ENCODE data around the gene ADGRA1.
"Not testable (repeated sequence)": the region's sequence is repeated elsewhere in the genome, so short reads cannot be mapped to it uniquely, and the experiment has no call there.

Gene ADGRA1

GRCh38 chr10:133135116-133135465, 47.4 kb downstream of the ADGRA1 start:
- Histone ChIP-seq H3K14ac (ENCODE audit: low read length) (no peak overlapping the region), H4K12ac (ENCODE audit: low read depth, low read length) (no peak overlapping the region), H3K4me2 (ENCODE audit: low read length) (no peak overlapping the region), H3K18ac (ENCODE audit: low read length) (no peak overlapping the region), H3K27me3 (ENCODE audit: insufficient read depth, low read length) (no peaks in the 10 kb centered on the region), H2BK12ac (ENCODE audit: low read length) (no peak overlapping the region), H2AK5ac (ENCODE audit: low read length) (no peak overlapping the region), H3K4me3 (ENCODE audit: low read depth, low read length) (no peak overlapping the region), H3K27ac (ENCODE audit: low read depth, low read length) (no peak overlapping the region), H3K4ac (ENCODE audit: low read depth, low read length) (no peak overlapping the region), H2AFZ (ENCODE audit: insufficient read depth, low read length, poor library complexity) (no peak overlapping the region), H3K23ac (ENCODE audit: low read length) (no peak overlapping the region), H3K4me1 (ENCODE audit: control insufficient read depth in 1 of 2, insufficient read depth in 2 of 2, low read length in 2 of 2) (no peaks in the 10 kb centered on the region), H3K79me1 (ENCODE audit: low read length) (no peaks in the 10 kb centered on the region), H2BK120ac (ENCODE audit: insufficient read depth, low read length, poor library complexity) (no peak overlapping the region), H3K36me3 (ENCODE audit: control insufficient read depth in 1 of 2, insufficient read depth in 2 of 2, low read length in 2 of 2) (no peaks in the 10 kb centered on the region), H4K91ac (ENCODE audit: low read depth, low read length) (no peak overlapping the region), H2BK5ac (ENCODE audit: low read depth, low read length, poor library complexity) (no peak overlapping the region), H3K79me2 (ENCODE audit: control insufficient read depth, insufficient read depth, low read length, poor library complexity) (no peaks in the 10 kb centered on the region), H4K8ac (ENCODE audit: low read depth, low read length) (no peak overlapping the region), H3K9ac (ENCODE audit: low read length) (no peak overlapping the region), H3K9me3 (ENCODE audit: insufficient read depth, low read depth, low read length) (peaks cover 2% of the 10 kb centered on the region)
- WGBS (ENCODE audit: extremely low coverage, insufficient coverage, insufficient read length) = no CpG with 5 or more reads among the region's 8 CpGs
- no peak for DNase-seq

- not testable (repeated sequence) for H2AFZ ChIP-seq (ENCODE audit: insufficient read depth, low read length, poor library complexity)
Measured at GRCh38 chr10:133137486-133138145, 49.9 kb downstream of the ADGRA1 start.

DNA sequence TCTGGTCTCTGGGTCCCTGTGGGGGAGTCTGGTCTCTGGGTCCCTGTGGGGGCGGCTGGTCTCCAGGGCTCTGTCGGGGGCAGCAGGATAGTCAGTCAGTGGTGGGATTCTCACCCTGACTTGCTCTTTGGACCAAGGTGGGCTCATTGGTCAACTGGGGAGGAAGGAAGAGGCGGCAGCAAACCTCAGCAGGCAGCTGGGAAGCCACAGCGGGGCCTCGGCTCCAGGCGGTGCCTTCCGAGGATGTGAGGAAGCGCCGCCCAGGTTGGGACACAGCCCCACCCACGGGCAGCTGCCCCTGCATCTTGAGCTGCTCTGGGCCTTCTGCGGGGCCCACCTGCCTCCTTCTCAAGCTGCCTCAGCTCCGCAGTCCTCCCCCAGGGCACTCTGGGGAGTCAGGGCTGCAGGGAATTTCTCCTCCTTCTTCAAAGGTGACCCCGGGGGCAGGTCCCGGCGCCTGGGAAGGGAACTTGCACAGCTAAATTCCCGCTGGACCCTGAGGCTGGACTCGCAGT, 51.9 kb downstream of the ADGRA1 start:
- no peak overlapping the region for H3K14ac ChIP-seq (ENCODE audit: low read length)
- no peaks in the 10 kb centered on the region for H3K9me3 ChIP-seq (ENCODE audit: insufficient read depth, low read depth, low read length)
- no CpG with 5 or more reads among the region's 17 CpGs for WGBS (ENCODE audit: extremely low coverage, insufficient coverage, insufficient read length)
- H3K4me2 ChIP-seq (ENCODE audit: low read length) = no peak overlapping the region
- no peaks in the 10 kb centered on the region for H3K36me3 ChIP-seq (ENCODE audit: control insufficient read depth in 1 of 2, insufficient read depth in 2 of 2, low read length in 2 of 2)
- no peak overlapping the region for H4K12ac ChIP-seq (ENCODE audit: low read depth, low read length)
- no peaks in the 10 kb centered on the region for H3K27me3 ChIP-seq (ENCODE audit: insufficient read depth, low read length)
- H2BK5ac ChIP-seq (ENCODE audit: low read depth, low read length, poor library complexity) = no peak overlapping the region
- no peak overlapping the region for H2BK120ac ChIP-seq (ENCODE audit: insufficient read depth, low read length, poor library complexity)
- H3K23ac ChIP-seq (ENCODE audit: low read length) = no peak overlapping the region
- H3K18ac ChIP-seq (ENCODE audit: low read length) = no peak overlapping the region
- no peak overlapping the region for H4K8ac ChIP-seq (ENCODE audit: low read depth, low read length)
- H3K4me3 ChIP-seq (ENCODE audit: low read depth, low read length) = no peak overlapping the region
- no peak overlapping the region for H2AFZ ChIP-seq (ENCODE audit: insufficient read depth, low read length, poor library complexity)
- H4K91ac ChIP-seq (ENCODE audit: low read depth, low read length) = no peak overlapping the region
- no peak overlapping the region for H2BK12ac ChIP-seq (ENCODE audit: low read length)
- H2AK5ac ChIP-seq (ENCODE audit: low read length) = no peak overlapping the region
- H3K9ac ChIP-seq (ENCODE audit: low read length) = no peak overlapping the region
- H3K79me2 ChIP-seq (ENCODE audit: control insufficient read depth, insufficient read depth, low read length, poor library complexity) = no peaks in the 10 kb centered on the region
- H3K4ac ChIP-seq (ENCODE audit: low read depth, low read length) = no peak overlapping the region
- H3K4me1 ChIP-seq (ENCODE audit: control insufficient read depth in 1 of 2, insufficient read depth in 2 of 2, low read length in 2 of 2) = no peaks in the 10 kb centered on the region
- no peaks in the 10 kb centered on the region for H3K79me1 ChIP-seq (ENCODE audit: low read length)
- no peak for DNase-seq
- no peak overlapping the region for H3K27ac ChIP-seq (ENCODE audit: low read depth, low read length)

More at GRCh38 chr10:133137486-133138145, 49.9 kb downstream of the ADGRA1 start:
- not testable (repeated sequence) for H3K79me1 ChIP-seq (ENCODE audit: low read length); H3K9me3 ChIP-seq (ENCODE audit: insufficient read depth, low read depth, low read length); H3K4ac ChIP-seq (ENCODE audit: low read depth, low read length); H3K36me3 ChIP-seq (ENCODE audit: control insufficient read depth in 1 of 2, insufficient read depth in 2 of 2, low read length in 2 of 2); H3K27ac ChIP-seq (ENCODE audit: low read depth, low read length); H3K4me3 ChIP-seq (ENCODE audit: low read depth, low read length); H2AK5ac ChIP-seq (ENCODE audit: low read length); H3K4me2 ChIP-seq (ENCODE audit: low read length); H3K18ac ChIP-seq (ENCODE audit: low read length); H2BK5ac ChIP-seq (ENCODE audit: low read depth, low read length, poor library complexity); H3K27me3 ChIP-seq (ENCODE audit: insufficient read depth, low read length); H2BK12ac ChIP-seq (ENCODE audit: low read length); DNase-seq; H2BK120ac ChIP-seq (ENCODE audit: insufficient read depth, low read length, poor library complexity); H3K4me1 ChIP-seq (ENCODE audit: control insufficient read depth in 1 of 2, insufficient read depth in 2 of 2, low read length in 2 of 2); H3K14ac ChIP-seq (ENCODE audit: low read length); H4K8ac ChIP-seq (ENCODE audit: low read depth, low read length); H4K91ac ChIP-seq (ENCODE audit: low read depth, low read length); H3K79me2 ChIP-seq (ENCODE audit: control insufficient read depth, insufficient read depth, low read length, poor library complexity); H3K23ac ChIP-seq (ENCODE audit: low read length); H3K9ac ChIP-seq (ENCODE audit: low read length); H4K12ac ChIP-seq (ENCODE audit: low read depth, low read length)
- WGBS (ENCODE audit: extremely low coverage, insufficient coverage, insufficient read length) = no CpG with 5 or more reads among the region's 12 CpGs

DNA sequence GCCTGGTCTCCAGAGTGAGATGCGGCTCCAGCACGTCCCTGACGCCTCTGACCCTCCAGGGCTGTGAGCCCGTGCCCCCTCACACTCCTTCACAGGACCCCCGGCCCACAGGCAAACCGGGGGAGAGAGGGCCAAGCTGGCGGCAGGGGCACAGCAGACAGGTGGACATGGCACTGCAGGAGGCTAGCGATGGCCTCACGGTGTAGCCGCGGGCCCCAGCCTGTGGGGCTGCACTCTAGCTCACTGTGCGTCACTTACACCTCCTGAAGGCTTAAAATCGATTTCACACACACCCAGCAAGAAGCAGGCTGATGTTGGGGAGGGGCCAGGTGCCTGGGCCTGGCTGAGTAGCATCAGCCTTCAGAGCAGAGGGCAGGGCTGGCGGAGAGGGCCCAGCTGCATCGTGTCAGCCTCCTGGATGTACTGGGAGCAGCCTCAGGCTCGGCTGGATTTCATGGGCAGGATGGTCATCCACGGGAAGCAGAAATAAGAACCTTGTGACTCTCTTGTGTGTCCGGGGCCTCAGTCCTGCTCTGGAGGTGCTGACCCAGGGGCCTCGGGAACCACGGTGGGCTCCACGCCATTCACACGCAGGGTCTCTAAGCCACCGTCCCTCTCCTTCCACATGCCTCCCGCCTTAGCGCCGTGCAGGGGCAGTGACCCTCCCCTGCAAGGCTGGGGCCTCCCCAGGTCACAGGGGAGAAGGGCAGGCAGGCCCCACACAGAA, 52.9 kb downstream of the ADGRA1 start:
- Histone ChIP-seq H3K36me3 (ENCODE audit: control insufficient read depth in 1 of 2, insufficient read depth in 2 of 2, low read length in 2 of 2) (no peaks in the 10 kb centered on the region), H3K4ac (ENCODE audit: low read depth, low read length) (no peak overlapping the region), H3K27me3 (ENCODE audit: insufficient read depth, low read length) (no peaks in the 10 kb centered on the region), H2BK12ac (ENCODE audit: low read length) (no peak overlapping the region), H3K27ac (ENCODE audit: low read depth, low read length) (no peak overlapping the region), H3K79me2 (ENCODE audit: control insufficient read depth, insufficient read depth, low read length, poor library complexity) (no peaks in the 10 kb centered on the region), H3K18ac (ENCODE audit: low read length) (no peak overlapping the region), H3K79me1 (ENCODE audit: low read length) (no peaks in the 10 kb centered on the region), H2AFZ (ENCODE audit: insufficient read depth, low read length, poor library complexity) (no peak overlapping the region), H2BK120ac (ENCODE audit: insufficient read depth, low read length, poor library complexity) (no peak overlapping the region), H3K4me2 (ENCODE audit: low read length) (no peak overlapping the region), H3K9me3 (ENCODE audit: insufficient read depth, low read depth, low read length) (no peaks in the 10 kb centered on the region), H4K12ac (ENCODE audit: low read depth, low read length) (no peak overlapping the region), H3K4me3 (ENCODE audit: low read depth, low read length) (no peak overlapping the region), H4K8ac (ENCODE audit: low read depth, low read length) (no peak overlapping the region), H2BK5ac (ENCODE audit: low read depth, low read length, poor library complexity) (no peak overlapping the region), H2AK5ac (ENCODE audit: low read length) (no peak overlapping the region), H4K91ac (ENCODE audit: low read depth, low read length) (no peak overlapping the region), H3K9ac (ENCODE audit: low read length) (no peak overlapping the region), H3K4me1 (ENCODE audit: control insufficient read depth in 1 of 2, insufficient read depth in 2 of 2, low read length in 2 of 2) (no peaks in the 10 kb centered on the region), H3K14ac (ENCODE audit: low read length) (no peak overlapping the region), H3K23ac (ENCODE audit: low read length) (no peak overlapping the region)
- no CpG with 5 or more reads among the region's 26 CpGs for WGBS (ENCODE audit: extremely low coverage, insufficient coverage, insufficient read length)
- no peak for DNase-seq

All from trophoblast cell (in vitro differentiated cells and primary cell).